ENCODE results near the gene UBE2E2.

DNA sequence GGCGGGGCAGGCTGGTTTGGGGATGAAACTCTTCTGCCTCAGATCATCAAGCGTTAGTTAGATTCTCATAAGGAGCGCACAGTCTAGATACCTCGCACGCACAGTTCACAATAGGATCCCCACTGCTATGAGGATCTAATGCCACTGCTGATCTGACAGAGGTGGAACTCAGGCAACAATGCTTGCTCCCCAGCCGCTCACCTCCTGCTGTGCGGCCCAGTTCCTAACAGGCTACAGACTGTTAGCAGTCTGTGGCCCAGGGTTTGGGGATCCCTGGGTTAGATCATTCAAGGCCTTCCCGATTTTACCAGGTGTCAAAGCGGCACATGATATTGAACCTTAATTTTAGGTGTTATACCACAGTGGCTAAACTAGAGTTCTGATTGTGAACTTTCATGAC is 232.8 kb downstream of the UBE2E2 start:
- TF ChIP-seq EZH2 (IDR thresholded peaks at IDR 0.05; ENCODE audit: borderline replicate concordance, low read length) (no peak), CTCF (conservative IDR thresholded peaks at IDR 0.05 in 1 of 2, IDR thresholded peaks at IDR 0.05 in 1 of 2; ENCODE audit: extremely low read depth in 1 of 2, insufficient read depth in 1 of 2, low read depth in 1 of 2, low read length in 2 of 2) (no peak)
